NCI-H82 treated with DMSO at 0.1 percent for 48 hours (cell line): Measurements from ENCODE around the gene TMEM218.

Experiments used
- DNase-seq: peaks from one replicate; lab custom pipeline; 2025; ENCODE audit not compliant: unreplicated experiment; lab: John Stamatoyannopoulos, UW

TMEM218 gene

GRCh38 chr11:125129316-125129993, 18.0 kb upstream of the TMEM218 start:
- no peak for DNase-seq

GRCh38 chr11:125128450-125128849, 17.0 kb upstream of the TMEM218 start:
- DNase-seq = no peak

- DNase-seq = no peak
These were observed 13.2 kb upstream of the TMEM218 start for GRCh38 chr11:125124618-125124992.

GRCh38 chr11:125123947-125124617, 12.7 kb upstream of the TMEM218 start:
- DNase-seq = no peak

GRCh38 chr11:125123194-125123946, 11.9 kb upstream of the TMEM218 start:
- no peak for DNase-seq

GRCh38 chr11:125117429-125117828, 6.0 kb upstream of the TMEM218 start:
- DNase-seq = no peak

- DNase-seq = no peak
These were observed 3.1 kb upstream of the TMEM218 start for GRCh38 chr11:125114518-125114917.

- no peak for DNase-seq
These were observed 780 bp upstream of the TMEM218 start for GRCh38 chr11:125112208-125112604.

- no peak for DNase-seq
These were observed 454 bp downstream of the TMEM218 start for GRCh38 chr11:125111001-125111342.

GRCh38 chr11:125110506-125110905, 920 bp downstream of the TMEM218 start:
- DNase-seq = no peak

GRCh38 chr11:125108469-125108868, 3.0 kb downstream of the TMEM218 start:
- DNase-seq = no peak

- no peak for DNase-seq
These were observed 5.5 kb downstream of the TMEM218 start for GRCh38 chr11:125105926-125106325.

- no peak for DNase-seq
These were observed 8.9 kb downstream of the TMEM218 start for GRCh38 chr11:125102510-125102909.

GRCh38 chr11:125102025-125102424, 9.4 kb downstream of the TMEM218 start:
- DNase-seq = no peak

- no peak for DNase-seq
These were observed 9.8 kb downstream of the TMEM218 start for GRCh38 chr11:125101596-125101995.

GRCh38 chr11:125100136-125100535, 11.3 kb downstream of the TMEM218 start:
- DNase-seq = no peak

GRCh38 chr11:125094731-125095130, 16.7 kb downstream of the TMEM218 start:
- no peak for DNase-seq

- no peak for DNase-seq
These were observed 17.9 kb downstream of the TMEM218 start for GRCh38 chr11:125093502-125093901.

GRCh38 chr11:125092669-125093068, 18.8 kb downstream of the TMEM218 start:
- DNase-seq = no peak

GRCh38 chr11:125091877-125092664, 19.4 kb downstream of the TMEM218 start:
- no peak for DNase-seq

GRCh38 chr11:125091247-125091876, 20.1 kb downstream of the TMEM218 start:
- peak; percentile 29 for DNase-seq
